Measurements from ENCODE around the gene RABEP1. TPM values are rescaled to one million over a fixed set of nuclear protein-coding genes. Genes with fewer than 3 reads are reported as not detected.

Gene RABEP1
- total RNA-seq, 1 donor from 2014 or later = 50.1 TPM

- no peak overlapping the region for H3K4me3 Mint-ChIP-seq (ENCODE audit: unreplicated experiment)
- no peak overlapping the region for H3K27ac Mint-ChIP-seq (ENCODE audit: unreplicated experiment)
- H3K36me3 Mint-ChIP-seq (ENCODE audit: unreplicated experiment) = peaks cover 33% of the 10 kb centered on the region
- no peak for DNase-seq (ENCODE audit: extremely low spot score, unreplicated experiment)
- no peaks in the 10 kb centered on the region for H3K9me3 Mint-ChIP-seq (ENCODE audit: unreplicated experiment)
- H3K27me3 Mint-ChIP-seq (ENCODE audit: unreplicated experiment) = no peaks in the 10 kb centered on the region
- no peak for TF ChIP-seq CTCF (IDR thresholded peaks at IDR 0.05)
- H3K4me1 Mint-ChIP-seq (ENCODE audit: unreplicated experiment) = no peaks in the 10 kb centered on the region
Measured at GRCh38 chr17:5410594-5411272, 128.6 kb downstream of the RABEP1 start.

- Mint-ChIP-seq H3K4me1 (ENCODE audit: unreplicated experiment) (peaks cover 7% of the 10 kb centered on the region), H3K4me3 (ENCODE audit: unreplicated experiment) (no peak overlapping the region), H3K27me3 (ENCODE audit: unreplicated experiment) (no peaks in the 10 kb centered on the region), H3K36me3 (ENCODE audit: unreplicated experiment) (peaks cover 31% of the 10 kb centered on the region), H3K27ac (ENCODE audit: unreplicated experiment) (no peak overlapping the region), H3K9me3 (ENCODE audit: unreplicated experiment) (no peaks in the 10 kb centered on the region)
- TF ChIP-seq CTCF (IDR thresholded peaks at IDR 0.05) = no peak
- DNase-seq (ENCODE audit: extremely low spot score, unreplicated experiment) = no peak
Measured at GRCh38 chr17:5413682-5414081, 131.6 kb downstream of the RABEP1 start.

GRCh38 chr17:5416901-5417300, 134.8 kb downstream of the RABEP1 start:
- no peaks in the 10 kb centered on the region for H3K9me3 Mint-ChIP-seq (ENCODE audit: unreplicated experiment)
- H3K27me3 Mint-ChIP-seq (ENCODE audit: unreplicated experiment) = no peaks in the 10 kb centered on the region
- H3K4me3 Mint-ChIP-seq (ENCODE audit: unreplicated experiment) = no peak overlapping the region
- H3K4me1 Mint-ChIP-seq (ENCODE audit: unreplicated experiment) = peaks cover 28% of the 10 kb centered on the region
- peaks cover 21% of the 10 kb centered on the region for H3K36me3 Mint-ChIP-seq (ENCODE audit: unreplicated experiment)
- no peak overlapping the region for H3K27ac Mint-ChIP-seq (ENCODE audit: unreplicated experiment)
- no peak for TF ChIP-seq CTCF (IDR thresholded peaks at IDR 0.05)
- DNase-seq (ENCODE audit: extremely low spot score, unreplicated experiment) = peak; percentile 21

- Mint-ChIP-seq H3K36me3 (ENCODE audit: unreplicated experiment) (peaks cover 18% of the 10 kb centered on the region), H3K27ac (ENCODE audit: unreplicated experiment) (peak overlapping the region; percentile 93), H3K4me3 (ENCODE audit: unreplicated experiment) (peak overlapping the region; percentile 97), H3K27me3 (ENCODE audit: unreplicated experiment) (no peaks in the 10 kb centered on the region), H3K9me3 (ENCODE audit: unreplicated experiment) (no peaks in the 10 kb centered on the region), H3K4me1 (ENCODE audit: unreplicated experiment) (peaks cover 29% of the 10 kb centered on the region)
- no peak for DNase-seq (ENCODE audit: extremely low spot score, unreplicated experiment)
- TF ChIP-seq CTCF (IDR thresholded peaks at IDR 0.05) = no peak
Measured at GRCh38 chr17:5418858-5419355, 136.8 kb downstream of the RABEP1 start.

GRCh38 chr17:5419356-5419958, 137.4 kb downstream of the RABEP1 start, which contains the start of gene NUP88:
TSS of gene NUP88 (minus strand) at chr17:5419662. CDS start at chr17:5419650, 12 bp downstream.
- DNase-seq (ENCODE audit: extremely low spot score, unreplicated experiment) = peak; percentile 99
- no peak for TF ChIP-seq CTCF (IDR thresholded peaks at IDR 0.05)
- peak within 1 kb of the TSS; percentile 97 for H3K4me3 Mint-ChIP-seq (ENCODE audit: unreplicated experiment)
- no peaks in the 10 kb centered on the region for H3K9me3 Mint-ChIP-seq (ENCODE audit: unreplicated experiment)
- peaks cover 18% of the 10 kb centered on the region for H3K36me3 Mint-ChIP-seq (ENCODE audit: unreplicated experiment)
- no peaks in the 10 kb centered on the region for H3K27me3 Mint-ChIP-seq (ENCODE audit: unreplicated experiment)
- H3K4me1 Mint-ChIP-seq (ENCODE audit: unreplicated experiment) = peaks cover 29% of the 10 kb centered on the region
- H3K27ac Mint-ChIP-seq (ENCODE audit: unreplicated experiment) = peak within 1 kb of the TSS; percentile 93

All from osteocyte (in vitro differentiated cells).